Globus pallidus (tissue), 1 donor: ENCODE measurements around the gene NDUFAF7.
"Not testable (repeated sequence)": the region's sequence is repeated elsewhere in the genome, so short reads cannot be mapped to it uniquely, and the experiment has no call there.

Experiments
- DNase-seq: peaks from one replicate; pipeline ENCODE4 v3.0.0-alpha.2; 2015; ENCODE audit warnings: low spot score

NDUFAF7 gene

DNA sequence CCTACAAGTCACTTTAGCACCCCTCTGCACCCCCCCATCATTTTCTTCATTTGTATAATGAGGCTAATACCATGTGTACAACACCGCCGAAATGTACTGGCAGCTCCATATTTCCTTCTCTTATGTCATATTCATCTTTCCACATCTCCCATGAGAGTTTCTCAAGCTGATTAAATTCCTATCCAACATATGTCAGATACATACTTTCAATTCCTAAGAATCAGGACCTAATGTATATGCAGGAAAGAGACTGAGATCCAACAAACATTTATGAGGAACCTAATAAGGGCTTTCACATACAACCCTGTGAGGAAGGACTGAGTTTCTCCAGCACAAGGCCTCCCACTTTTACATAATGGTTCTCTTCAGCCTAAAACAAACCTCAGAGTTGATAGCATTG, 51.3 kb downstream of the NDUFAF7 start:
- no peak for DNase-seq

DNA sequence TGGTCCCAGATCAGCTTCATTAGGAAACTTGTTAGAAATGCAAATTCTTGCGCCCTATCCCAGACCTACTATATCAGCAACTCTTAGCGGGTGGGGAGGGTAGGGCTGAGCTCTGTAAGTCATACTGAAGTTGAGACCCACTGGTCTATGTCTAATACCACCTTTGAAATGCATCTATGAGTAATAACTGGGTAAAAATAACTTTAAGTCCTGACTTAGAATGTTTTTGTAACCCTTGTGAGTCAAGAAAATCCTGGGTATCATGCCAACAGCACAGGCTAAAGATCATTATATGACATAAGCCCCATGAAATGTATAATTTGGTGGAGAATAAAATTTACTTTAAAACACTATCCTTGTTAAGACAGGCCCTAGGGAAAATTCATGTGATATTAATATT, 51.7 kb downstream of the NDUFAF7 start:
- no peak for DNase-seq

DNA sequence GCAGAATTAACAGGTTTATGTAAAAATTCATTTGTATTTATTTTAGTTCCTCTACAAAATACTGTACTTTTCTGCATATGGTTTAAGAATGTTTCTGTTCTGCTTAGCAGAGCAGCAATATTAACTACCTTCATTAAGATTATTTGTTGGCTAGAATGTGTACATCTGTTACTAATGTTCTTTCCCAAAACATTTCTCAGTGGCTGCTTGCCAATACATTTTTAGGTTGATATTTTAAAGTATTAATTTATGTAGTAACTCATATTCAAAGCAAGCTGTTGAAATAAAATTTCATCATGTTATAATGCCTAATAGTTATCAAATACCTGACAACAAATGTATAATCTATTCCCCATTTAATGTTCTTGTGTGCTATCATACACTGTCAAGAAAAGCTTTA, 52.9 kb downstream of the NDUFAF7 start:
- DNase-seq, result no peak

DNA sequence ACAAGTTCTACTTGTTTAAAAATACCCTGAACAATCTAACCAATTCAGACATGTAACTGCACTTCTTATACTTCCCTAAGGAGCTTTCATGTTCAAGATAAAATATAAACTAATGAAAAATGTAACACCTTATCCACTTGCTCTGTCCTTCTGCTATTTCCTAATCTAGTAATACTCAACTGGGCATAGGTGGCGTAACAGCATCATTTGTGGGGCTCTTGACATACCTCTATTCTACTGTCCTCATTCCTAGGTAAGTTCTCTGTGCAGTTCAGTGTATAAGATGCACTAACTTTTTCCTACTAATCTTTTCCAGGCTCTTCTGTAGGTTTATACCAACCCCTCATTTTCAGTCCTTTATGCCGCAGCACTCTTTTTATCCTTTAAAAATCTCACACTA, 56.5 kb downstream of the NDUFAF7 start:
- no peak for DNase-seq

DNA sequence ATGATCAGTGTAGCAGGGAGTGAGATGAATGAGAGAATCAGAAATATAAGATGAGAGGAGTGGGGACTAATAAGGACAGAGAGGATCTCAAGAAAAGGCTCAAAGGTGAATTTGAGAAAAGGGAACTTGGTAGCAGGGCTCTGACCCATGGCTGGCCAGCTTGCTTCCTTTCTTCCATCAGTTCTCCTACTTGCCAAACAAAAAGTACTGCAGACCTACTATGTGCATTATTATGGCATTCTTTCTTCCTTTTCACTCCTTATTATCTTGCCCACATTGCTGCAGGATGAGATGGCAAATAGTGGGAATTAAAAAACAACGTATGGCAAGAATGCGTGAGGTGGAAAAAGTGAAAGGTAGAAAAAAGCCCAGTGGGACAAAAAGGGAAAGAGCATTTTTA, 60.2 kb downstream of the NDUFAF7 start:
- DNase-seq, result no peak

DNA sequence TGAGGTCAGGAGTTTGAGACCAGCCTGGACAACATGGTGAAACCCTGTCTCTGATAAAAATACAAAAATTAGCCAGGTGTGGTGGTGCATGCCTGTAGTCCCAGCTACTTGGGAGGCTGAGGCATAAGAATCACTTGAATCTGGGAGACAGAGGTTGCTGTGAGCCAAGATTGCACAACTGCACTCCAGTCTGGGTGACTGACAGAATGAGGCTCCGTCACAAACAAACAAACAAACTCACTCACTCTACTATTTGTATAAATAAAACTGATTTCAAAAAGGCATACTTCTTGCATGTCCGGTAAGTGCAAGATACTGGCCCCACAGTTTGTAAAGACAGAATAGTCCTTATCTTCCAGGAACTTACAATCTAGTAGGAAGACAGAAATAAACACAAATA, 63.4 kb downstream of the NDUFAF7 start:
- DNase-seq, result not testable (repeated sequence)

DNA sequence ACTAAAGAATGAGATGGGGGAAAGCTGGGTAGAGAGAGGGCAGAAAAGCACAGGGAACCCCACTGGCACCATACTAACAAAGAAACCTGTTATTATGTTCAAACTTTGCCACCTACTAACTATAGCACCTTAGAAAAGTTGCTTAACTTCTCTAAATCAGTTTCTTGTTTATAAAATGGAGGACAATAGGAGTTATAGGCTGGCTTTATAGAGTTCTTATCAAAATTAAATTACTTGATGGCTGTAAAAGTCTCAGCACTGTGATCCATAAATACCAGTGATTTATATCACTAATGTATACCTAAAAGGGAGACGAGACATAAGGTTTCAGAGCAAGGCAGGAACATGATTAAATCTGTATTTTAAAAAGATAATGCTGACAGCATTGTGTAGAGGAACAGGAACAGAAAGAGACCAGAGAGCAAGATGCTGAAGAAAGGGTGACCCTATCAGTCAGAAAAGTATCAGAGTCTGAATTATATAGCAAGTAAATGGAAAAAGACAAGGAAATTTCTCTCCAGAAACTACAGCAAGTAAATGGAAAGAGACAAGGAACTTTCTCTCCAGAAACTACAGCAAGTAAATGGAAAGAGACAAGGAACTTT, 64.1 kb downstream of the NDUFAF7 start:
- DNase-seq, result no peak

DNA sequence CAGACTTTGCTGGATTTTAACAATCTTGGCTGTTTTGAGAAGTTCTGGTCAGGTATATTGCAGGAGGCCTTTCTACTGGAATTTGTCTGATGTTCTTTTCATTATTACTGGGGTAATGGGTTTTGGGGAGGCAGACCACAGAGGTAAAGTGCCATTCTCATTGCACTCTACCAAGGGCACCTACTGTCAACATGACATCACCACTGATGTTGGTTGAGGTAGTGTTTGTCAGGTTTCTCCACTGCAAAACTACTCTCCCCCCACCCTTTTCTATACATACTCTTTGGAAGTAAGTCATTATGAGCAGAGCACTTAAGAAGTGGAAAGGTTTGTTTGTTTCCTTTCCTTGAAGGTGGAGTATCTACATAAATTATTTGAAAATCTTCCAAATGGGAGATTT, 66.2 kb downstream of the NDUFAF7 start:
- no peak for DNase-seq
